HFF-Myc (cell line): Measurements from ENCODE around the gene SLC39A10.
A peak's percentile ranks its signal among the peaks of the same experiment; 100 is the strongest.

Experiments used
- DNase-seq: peaks from one replicate; pipeline ENCODE4 v3.0.0-alpha.2; 2011; ENCODE audit warnings: low read depth; ENCODE audit errors: extremely low read depth
- H3K4me3 ChIP-seq: replicated peaks from 2 replicates; pipeline ENCODE4 v1.5.1; 2011; ENCODE audit warnings: low read depth, mild to moderate bottlenecking, control low read depth, low read length
- TF ChIP-seq, protein P1 (sequence below): IDR thresholded peaks from 2 replicates; pipeline ENCODE4 v1.5.1; 2012; ENCODE audit warnings: mild to moderate bottlenecking, low read depth, low read length, control low read depth; ENCODE audit errors: missing control alignments

SLC39A10 gene, protein sequence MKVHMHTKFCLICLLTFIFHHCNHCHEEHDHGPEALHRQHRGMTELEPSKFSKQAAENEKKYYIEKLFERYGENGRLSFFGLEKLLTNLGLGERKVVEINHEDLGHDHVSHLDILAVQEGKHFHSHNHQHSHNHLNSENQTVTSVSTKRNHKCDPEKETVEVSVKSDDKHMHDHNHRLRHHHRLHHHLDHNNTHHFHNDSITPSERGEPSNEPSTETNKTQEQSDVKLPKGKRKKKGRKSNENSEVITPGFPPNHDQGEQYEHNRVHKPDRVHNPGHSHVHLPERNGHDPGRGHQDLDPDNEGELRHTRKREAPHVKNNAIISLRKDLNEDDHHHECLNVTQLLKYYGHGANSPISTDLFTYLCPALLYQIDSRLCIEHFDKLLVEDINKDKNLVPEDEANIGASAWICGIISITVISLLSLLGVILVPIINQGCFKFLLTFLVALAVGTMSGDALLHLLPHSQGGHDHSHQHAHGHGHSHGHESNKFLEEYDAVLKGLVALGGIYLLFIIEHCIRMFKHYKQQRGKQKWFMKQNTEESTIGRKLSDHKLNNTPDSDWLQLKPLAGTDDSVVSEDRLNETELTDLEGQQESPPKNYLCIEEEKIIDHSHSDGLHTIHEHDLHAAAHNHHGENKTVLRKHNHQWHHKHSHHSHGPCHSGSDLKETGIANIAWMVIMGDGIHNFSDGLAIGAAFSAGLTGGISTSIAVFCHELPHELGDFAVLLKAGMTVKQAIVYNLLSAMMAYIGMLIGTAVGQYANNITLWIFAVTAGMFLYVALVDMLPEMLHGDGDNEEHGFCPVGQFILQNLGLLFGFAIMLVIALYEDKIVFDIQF

DNA sequence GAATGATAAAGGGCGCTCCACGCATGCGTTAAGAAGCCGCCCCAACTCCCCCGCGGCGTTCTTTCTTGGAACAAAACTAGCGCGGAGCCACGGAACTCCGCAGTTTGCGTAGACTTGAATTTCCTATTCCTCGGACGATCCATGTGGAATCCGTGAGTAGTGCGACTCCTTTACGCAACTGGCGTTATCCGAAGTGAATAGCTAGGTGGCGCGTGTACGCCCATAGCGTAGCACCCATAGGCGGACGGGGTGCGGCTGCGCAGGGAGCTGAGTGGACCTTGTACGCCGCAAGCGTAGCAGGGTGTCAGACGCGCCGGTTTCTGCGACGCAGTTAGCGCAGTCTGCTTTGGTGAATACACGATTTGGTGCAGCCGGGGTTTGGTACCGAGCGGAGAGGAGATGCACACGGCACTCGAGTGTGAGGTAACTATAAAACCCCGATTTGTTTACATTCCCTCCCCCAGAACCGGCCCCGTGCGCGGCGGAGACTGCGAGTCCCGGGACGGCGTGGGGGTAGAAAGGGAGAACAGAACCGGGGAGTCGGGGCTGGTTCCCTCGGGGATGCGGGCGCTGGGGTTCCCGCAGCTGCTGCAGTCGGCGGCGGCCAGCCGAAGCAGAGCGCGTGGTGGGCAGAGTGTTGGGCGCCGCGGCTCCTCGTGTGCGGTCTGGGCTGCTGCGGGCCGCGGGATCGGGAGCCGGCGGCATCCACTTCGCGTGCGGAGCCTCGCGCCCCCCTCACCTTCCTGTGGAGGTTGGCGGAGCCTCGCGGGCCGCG is at the start of gene SLC39A10:
Gene SLC39A10, plus strand, starts transcription at position 368 of the 775 bp plus-strand sequence. CDS start 22,817 bp downstream, outside the sequence.
- TF ChIP-seq, protein P1, sequence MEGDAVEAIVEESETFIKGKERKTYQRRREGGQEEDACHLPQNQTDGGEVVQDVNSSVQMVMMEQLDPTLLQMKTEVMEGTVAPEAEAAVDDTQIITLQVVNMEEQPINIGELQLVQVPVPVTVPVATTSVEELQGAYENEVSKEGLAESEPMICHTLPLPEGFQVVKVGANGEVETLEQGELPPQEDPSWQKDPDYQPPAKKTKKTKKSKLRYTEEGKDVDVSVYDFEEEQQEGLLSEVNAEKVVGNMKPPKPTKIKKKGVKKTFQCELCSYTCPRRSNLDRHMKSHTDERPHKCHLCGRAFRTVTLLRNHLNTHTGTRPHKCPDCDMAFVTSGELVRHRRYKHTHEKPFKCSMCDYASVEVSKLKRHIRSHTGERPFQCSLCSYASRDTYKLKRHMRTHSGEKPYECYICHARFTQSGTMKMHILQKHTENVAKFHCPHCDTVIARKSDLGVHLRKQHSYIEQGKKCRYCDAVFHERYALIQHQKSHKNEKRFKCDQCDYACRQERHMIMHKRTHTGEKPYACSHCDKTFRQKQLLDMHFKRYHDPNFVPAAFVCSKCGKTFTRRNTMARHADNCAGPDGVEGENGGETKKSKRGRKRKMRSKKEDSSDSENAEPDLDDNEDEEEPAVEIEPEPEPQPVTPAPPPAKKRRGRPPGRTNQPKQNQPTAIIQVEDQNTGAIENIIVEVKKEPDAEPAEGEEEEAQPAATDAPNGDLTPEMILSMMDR, result no peak
- H3K4me3 ChIP-seq, result peak within 1 kb of the TSS; percentile 72
- peak; percentile 93 for DNase-seq

DNA sequence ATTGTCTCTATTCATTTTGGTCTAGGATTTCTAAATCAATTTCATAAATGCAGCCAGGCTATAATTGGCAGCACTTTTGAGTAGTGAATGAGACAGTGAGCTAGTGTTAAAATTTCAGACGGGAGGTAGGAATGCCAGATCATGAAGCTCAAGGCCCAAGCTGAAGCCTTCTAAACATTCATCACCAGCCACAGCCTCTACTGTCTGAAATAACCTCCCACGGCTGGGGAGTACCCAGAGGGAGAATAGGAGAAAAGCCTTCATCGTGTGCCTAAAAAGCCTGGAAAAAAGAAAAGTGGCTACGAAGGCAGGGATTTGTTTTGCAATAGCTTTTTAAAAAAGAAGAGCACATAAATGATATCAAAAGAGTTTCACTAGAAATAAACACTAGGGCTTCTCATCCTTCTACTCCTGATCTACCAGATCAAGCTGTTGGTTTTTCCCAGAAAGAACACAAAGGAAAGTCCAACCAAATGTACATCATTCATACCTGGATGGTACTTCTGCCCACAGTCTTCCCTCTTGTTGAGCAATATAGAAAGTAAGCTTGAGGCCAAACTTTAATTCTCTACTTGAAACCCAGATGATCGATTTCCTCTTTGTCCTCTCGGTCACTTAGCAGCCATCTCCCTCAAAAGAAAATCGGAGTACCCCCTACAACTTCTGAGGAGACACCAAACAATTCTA is 48.1 kb upstream of the SLC39A10 start:
- TF ChIP-seq, protein P1, result no peak
- no peak overlapping the region for H3K4me3 ChIP-seq
- DNase-seq, result no peak

DNA sequence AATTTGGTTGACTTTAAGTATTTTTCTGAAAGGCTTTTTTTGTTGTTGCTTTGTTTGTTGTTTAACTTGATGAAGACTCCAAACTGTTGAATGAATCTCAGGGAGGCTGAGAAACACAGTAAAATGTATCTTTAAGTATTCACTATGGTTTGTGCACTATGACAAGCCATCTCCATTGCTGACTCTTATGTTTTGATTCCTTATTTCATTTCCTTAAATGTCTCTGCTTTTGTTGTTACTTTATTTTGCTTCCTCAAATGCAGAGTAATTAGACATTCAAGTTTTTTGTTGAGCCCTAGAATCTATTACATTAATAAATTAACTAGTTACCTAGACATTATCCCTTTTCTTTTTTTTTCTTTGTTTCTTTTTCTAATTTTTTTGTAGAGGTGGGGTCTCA is 46.3 kb upstream of the SLC39A10 start:
- DNase-seq, result no peak
- no peak overlapping the region for H3K4me3 ChIP-seq
- TF ChIP-seq, protein P1, result no peak

DNA sequence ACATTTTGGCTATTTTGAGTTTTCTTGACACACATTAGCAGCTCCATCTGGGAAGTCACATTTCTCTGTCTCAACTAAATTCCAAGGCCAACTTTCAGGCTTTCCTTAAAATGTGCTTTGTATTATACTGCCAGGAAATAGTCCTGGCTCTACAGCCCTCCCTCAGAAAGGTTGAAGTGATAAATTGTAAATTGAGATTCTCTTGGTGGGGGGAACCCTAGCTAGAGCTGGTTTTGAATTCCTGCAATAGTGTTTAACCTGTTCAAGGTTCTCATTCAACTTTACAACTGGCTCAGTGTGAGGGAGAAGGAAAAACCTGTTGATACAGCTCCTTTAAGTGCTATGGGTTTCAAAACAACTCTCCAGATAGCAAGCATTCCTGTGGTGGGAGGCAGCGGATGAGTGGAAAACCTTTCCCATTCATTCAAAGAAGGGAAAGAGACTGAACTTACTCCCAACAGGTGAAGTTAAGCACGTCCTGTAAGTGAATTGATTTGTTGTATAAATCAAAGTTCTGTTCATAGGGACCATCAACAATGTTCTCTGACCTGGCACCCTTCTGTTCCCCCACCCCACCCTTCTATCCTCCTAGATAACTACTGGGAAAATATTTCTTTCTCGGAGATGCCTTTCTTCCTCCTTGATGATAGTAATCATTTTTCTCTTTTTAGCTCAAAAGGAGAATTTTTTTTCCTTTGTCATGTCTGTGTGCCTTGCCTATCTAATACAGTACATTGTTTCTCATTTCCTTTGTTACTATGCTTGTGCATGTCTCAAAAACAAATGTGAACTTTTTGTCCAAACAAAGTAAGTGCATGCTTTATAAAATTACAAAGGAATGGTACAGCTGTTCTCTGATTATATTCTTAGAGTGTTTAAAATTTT is 44.2 kb upstream of the SLC39A10 start:
- TF ChIP-seq, protein P1, result no peak
- 0 out of 2 replicates have a peak overlapping the region, but pooled peaks have one; percentile 14 for H3K4me3 ChIP-seq
- peak; percentile 17 for DNase-seq

DNA sequence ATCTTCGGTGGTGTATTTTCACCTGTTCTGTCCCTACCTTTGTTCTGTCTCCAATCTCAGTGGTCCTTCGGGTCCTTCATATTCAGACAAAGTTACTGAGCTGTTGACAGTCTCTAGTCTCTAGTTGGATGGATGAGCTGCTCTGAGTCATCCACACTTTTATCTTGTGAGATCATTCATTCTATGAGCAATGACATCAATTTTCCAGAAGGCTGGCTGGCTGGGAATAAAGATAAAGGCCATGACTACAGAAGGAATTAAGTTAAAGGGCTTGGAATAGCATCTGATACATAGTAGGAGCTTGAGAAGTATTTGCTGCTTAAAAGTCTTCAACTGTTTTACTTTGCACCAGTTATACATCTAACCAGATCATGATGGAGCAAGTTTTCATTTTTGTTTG is 43.1 kb upstream of the SLC39A10 start:
- H3K4me3 ChIP-seq, result no peak overlapping the region
- peak; percentile 35 for DNase-seq
- TF ChIP-seq, protein P1, result no peak
